H9 (cell line): ENCODE results near the gene ALDH1A2. TPM values are rescaled to one million over a fixed set of nuclear protein-coding genes. Genes with fewer than 3 reads are reported as not detected.

ENCODE experiments used
- DNase-seq: peaks from one replicate; pipeline ENCODE4 v3.0.0-alpha.2; 2017
- H2AFZ ChIP-seq: one replicate; pipeline ENCODE4 v1.6.1; 2013; ENCODE audit warnings: mild to moderate bottlenecking, low read length, control low read depth, moderate library complexity
- H2AK5ac ChIP-seq: 2 replicates; pipeline ENCODE4 v1.6.1; 2013; ENCODE audit warnings: low read length, control low read depth, mixed read lengths; ENCODE audit not compliant: insufficient read length
- H2BK120ac ChIP-seq: one replicate; pipeline ENCODE4 v1.6.1; 2013; ENCODE audit warnings: low read depth, mild to moderate bottlenecking, low read length, control low read depth, inconsistent platforms; ENCODE audit not compliant: poor library complexity, severe bottlenecking
- H2BK12ac ChIP-seq: 2 replicates; pipeline ENCODE4 v1.6.1; 2013; ENCODE audit warnings: low read length, control low read depth, mixed read lengths, low read depth; ENCODE audit not compliant: insufficient read length
- H2BK15ac ChIP-seq: 2 replicates; pipeline ENCODE4 v1.6.1; 2013; ENCODE audit warnings: low read depth, low read length, control low read depth
- H2BK20ac ChIP-seq: one replicate; pipeline ENCODE4 v1.6.1; 2013; ENCODE audit warnings: low read depth, mild to moderate bottlenecking, low read length, control low read depth, inconsistent platforms; ENCODE audit not compliant: poor library complexity, severe bottlenecking
- H2BK5ac ChIP-seq: 2 replicates; pipeline ENCODE4 v1.6.1; 2013; ENCODE audit warnings: low read length, control low read depth, mixed read lengths; ENCODE audit not compliant: insufficient read length
- H3K14ac ChIP-seq: 2 replicates; pipeline ENCODE4 v1.6.1; 2013; ENCODE audit warnings: low read length, control low read depth; ENCODE audit not compliant: insufficient read depth
- H3K18ac ChIP-seq: 2 replicates; pipeline ENCODE4 v1.6.1; 2013; ENCODE audit warnings: low read depth, mild to moderate bottlenecking, mixed read lengths, low read length, control low read depth; ENCODE audit not compliant: insufficient read length
- H3K23ac ChIP-seq: 2 replicates; pipeline ENCODE4 v1.6.1; 2013; ENCODE audit warnings: low read length, control low read depth, mixed read lengths, low read depth; ENCODE audit not compliant: insufficient read length
- H3K23me2 ChIP-seq: 2 replicates; pipeline ENCODE4 v1.6.1; 2013; ENCODE audit warnings: low read depth, mild to moderate bottlenecking, mixed read lengths, low read length, control low read depth; ENCODE audit not compliant: insufficient read length, poor library complexity, severe bottlenecking
- H3K27ac ChIP-seq: 2 replicates; pipeline ENCODE4 v1.5.1; 2013; ENCODE audit warnings: low read length, control low read depth, mixed read lengths, low read depth; ENCODE audit not compliant: insufficient read length
- H3K27me3 ChIP-seq: 2 replicates; pipeline ENCODE4 v1.6.1; 2013; ENCODE audit warnings: low read length, control low read depth, inconsistent platforms; ENCODE audit not compliant: insufficient read depth
- H3K4ac ChIP-seq: 2 replicates; pipeline ENCODE4 v1.6.1; 2013; ENCODE audit warnings: low read depth, mild to moderate bottlenecking, control low read depth, inconsistent platforms, low read length, moderate library complexity
- H3K4me1 ChIP-seq: 2 replicates; pipeline ENCODE4 v1.6.1; 2013; ENCODE audit warnings: low read length, control low read depth, inconsistent platforms; ENCODE audit not compliant: insufficient read depth
- H3K4me2 ChIP-seq: 2 replicates; pipeline ENCODE4 v1.6.1; 2013; ENCODE audit warnings: low read length, control low read depth, mixed read lengths; ENCODE audit not compliant: insufficient read length, insufficient read depth
- H3K56ac ChIP-seq: 2 replicates; pipeline ENCODE4 v1.6.1; 2013; ENCODE audit warnings: low read depth, mild to moderate bottlenecking, mixed read lengths, low read length, control low read depth; ENCODE audit not compliant: insufficient read length
- H3K79me1 ChIP-seq: 2 replicates; pipeline ENCODE4 v1.6.1; 2013; ENCODE audit warnings: low read depth, mild to moderate bottlenecking, moderate library complexity, low read length, control low read depth, inconsistent platforms; ENCODE audit not compliant: insufficient read depth, poor library complexity, severe bottlenecking
- H3K79me2 ChIP-seq: 2 replicates; pipeline ENCODE4 v1.6.1; 2013; ENCODE audit warnings: low read length, control low read depth, inconsistent platforms; ENCODE audit not compliant: insufficient read depth
- H3K9ac ChIP-seq: 2 replicates; pipeline ENCODE4 v1.6.1; 2013; ENCODE audit warnings: low read length, control low read depth, mixed read lengths; ENCODE audit not compliant: insufficient read length; ENCODE audit errors: extremely low read depth
- H3K9me3 ChIP-seq: one replicate; pipeline ENCODE4 v1.6.1; 2013; ENCODE audit warnings: low read depth, low read length, inconsistent platforms; ENCODE audit not compliant: control insufficient read depth
- H3T11ph ChIP-seq: one replicate; pipeline ENCODE4 v1.6.1; 2013; ENCODE audit warnings: mild to moderate bottlenecking, low read length, control low read depth, inconsistent platforms
- H4K20me1 ChIP-seq: one replicate; pipeline ENCODE4 v1.6.1; 2013; ENCODE audit not compliant: control insufficient read depth, insufficient read length, insufficient read depth
- H4K5ac ChIP-seq: 2 replicates; pipeline ENCODE4 v1.6.1; 2013; ENCODE audit warnings: low read depth, mild to moderate bottlenecking, mixed read lengths, low read length, control low read depth; ENCODE audit not compliant: insufficient read length
- H4K8ac ChIP-seq: replicated peaks from 2 replicates; pipeline ENCODE4 v1.6.1; 2013; ENCODE audit warnings: low read length, control low read depth, mixed read lengths, low read depth; ENCODE audit not compliant: insufficient read length
- H4K91ac ChIP-seq: 2 replicates; pipeline ENCODE4 v1.6.1; 2013; ENCODE audit warnings: low read depth, mild to moderate bottlenecking, moderate library complexity, mixed read lengths, low read length, control low read depth; ENCODE audit not compliant: insufficient read length
- H3K27ac Mint-ChIP-seq, 3 experiments: 2 replicates in 2 of 3; 3 replicates in 1 of 3; pipeline ENCODE4 v1.8.0; 2020 to 2021; ENCODE audit warnings: mixed read lengths in 3 of 3, mild to moderate bottlenecking in 1 of 3, moderate library complexity in 1 of 3
- H3K27me3 Mint-ChIP-seq: 2 replicates; pipeline ENCODE4 v1.8.0; 2021; ENCODE audit warnings: low read depth, mild to moderate bottlenecking, moderate library complexity, mixed read lengths
- H3K36me3 Mint-ChIP-seq, 3 experiments: 2 replicates in 2 of 3; 3 replicates in 1 of 3; pipeline ENCODE4 v1.8.0; 2020 to 2021; ENCODE audit warnings: low read depth in 3 of 3, mixed read lengths in 3 of 3; ENCODE audit not compliant: insufficient read depth in 1 of 3
- H3K4me1 Mint-ChIP-seq, 2 experiments: 2 replicates each; pipeline ENCODE4 v1.8.0; 2020; ENCODE audit warnings: mixed read lengths in 2 of 2
- H3K4me3 Mint-ChIP-seq, 2 experiments: 2 replicates in 1 of 2; 3 replicates in 1 of 2; pipeline ENCODE4 v1.8.0; 2020 to 2021; ENCODE audit warnings: mild to moderate bottlenecking in 2 of 2, mixed read lengths in 2 of 2, moderate library complexity in 1 of 2
- H3K9me3 Mint-ChIP-seq, 2 experiments: 2 replicates in 1 of 2; 3 replicates in 1 of 2; pipeline ENCODE4 v1.8.0; 2020; ENCODE audit warnings: mild to moderate bottlenecking in 2 of 2, mixed read lengths in 2 of 2, moderate library complexity in 1 of 2
- WGBS: extraction: QIAGEN DNeasy Blood & Tissue Kit; methylation state at CpG from one replicate; pipeline ENCODE4 v1.1.7; 2013; ENCODE audit warnings: missing lambda C conversion rate, low lambda C conversion rate, mixed read lengths; ENCODE audit not compliant: insufficient read length; ENCODE audit errors: extremely low coverage; 5-methylcytosine and 5-hydroxymethylcytosine counted together
- total RNA-seq: library from RNA; stranded (reverse); gene quantifications from 2 replicates; pipeline ENCODE4 v1.2.1, GENCODE V29; 2021
- TF ChIP-seq, protein P1 (sequence below): fragments of 200-600 bp; sonication (generic); conservative IDR thresholded peaks from 3 replicates; pipeline ENCODE4 v1.8.0; 2021; ENCODE audit warnings: antibody characterized with exemption, mild to moderate bottlenecking

ALDH1A2 gene
- total RNA-seq, 1 experiment from 2014 or later = 0.72 TPM

DNA sequence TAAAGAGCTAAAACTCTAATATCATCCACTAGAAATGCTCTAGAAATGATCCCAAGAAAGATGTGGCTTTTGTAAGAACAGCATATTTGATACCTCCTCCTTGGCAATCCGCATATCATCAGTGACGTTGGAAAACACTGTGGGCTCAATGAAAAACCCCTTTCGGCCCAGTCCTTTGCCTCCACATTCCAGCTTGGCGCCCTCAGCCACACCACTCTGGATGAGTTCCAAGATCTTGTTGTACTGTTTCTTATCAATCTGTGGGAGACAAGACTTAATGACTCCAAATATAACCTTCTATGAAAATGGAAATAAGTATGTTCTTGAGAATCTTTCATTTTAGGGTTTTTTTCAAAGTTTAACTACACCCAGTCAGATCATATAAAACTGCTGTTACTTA lies 103.6 kb downstream of the ALDH1A2 start:
- no CpG with 5 or more reads among the region's 4 CpGs for WGBS
- no peak overlapping the region for H3K4me2 ChIP-seq
- no peak overlapping the region for H3K56ac ChIP-seq
- no peak overlapping the region for H2AK5ac ChIP-seq
- Mint-ChIP-seq H3K27me3 (peaks cover 11% of the 10 kb centered on the region), H3K4me3 (no peak overlapping the region), H3K36me3 (no peaks in the 10 kb centered on the region), H3K4me1 (no peaks in the 10 kb centered on the region), H3K9me3 (no peaks in the 10 kb centered on the region), H3K27ac (no peak overlapping the region)
- TF ChIP-seq, protein P1, sequence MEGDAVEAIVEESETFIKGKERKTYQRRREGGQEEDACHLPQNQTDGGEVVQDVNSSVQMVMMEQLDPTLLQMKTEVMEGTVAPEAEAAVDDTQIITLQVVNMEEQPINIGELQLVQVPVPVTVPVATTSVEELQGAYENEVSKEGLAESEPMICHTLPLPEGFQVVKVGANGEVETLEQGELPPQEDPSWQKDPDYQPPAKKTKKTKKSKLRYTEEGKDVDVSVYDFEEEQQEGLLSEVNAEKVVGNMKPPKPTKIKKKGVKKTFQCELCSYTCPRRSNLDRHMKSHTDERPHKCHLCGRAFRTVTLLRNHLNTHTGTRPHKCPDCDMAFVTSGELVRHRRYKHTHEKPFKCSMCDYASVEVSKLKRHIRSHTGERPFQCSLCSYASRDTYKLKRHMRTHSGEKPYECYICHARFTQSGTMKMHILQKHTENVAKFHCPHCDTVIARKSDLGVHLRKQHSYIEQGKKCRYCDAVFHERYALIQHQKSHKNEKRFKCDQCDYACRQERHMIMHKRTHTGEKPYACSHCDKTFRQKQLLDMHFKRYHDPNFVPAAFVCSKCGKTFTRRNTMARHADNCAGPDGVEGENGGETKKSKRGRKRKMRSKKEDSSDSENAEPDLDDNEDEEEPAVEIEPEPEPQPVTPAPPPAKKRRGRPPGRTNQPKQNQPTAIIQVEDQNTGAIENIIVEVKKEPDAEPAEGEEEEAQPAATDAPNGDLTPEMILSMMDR = no peak
- no peaks in the 10 kb centered on the region for H3K79me1 ChIP-seq
- H3K23me2 ChIP-seq = no peaks in the 10 kb centered on the region
- no peaks in the 10 kb centered on the region for H3K9me3 ChIP-seq
- no peak overlapping the region for H2BK120ac ChIP-seq
- H2BK5ac ChIP-seq = no peak overlapping the region
- no peaks in the 10 kb centered on the region for H3K4me1 ChIP-seq
- H2BK15ac ChIP-seq = no peak overlapping the region
- no peak for DNase-seq
- no peak overlapping the region for H3T11ph ChIP-seq
- H3K9ac ChIP-seq = no peak overlapping the region
- H3K18ac ChIP-seq = no peak overlapping the region
- H4K5ac ChIP-seq = no peak overlapping the region
- no peak overlapping the region for H3K27ac ChIP-seq
- H4K91ac ChIP-seq = no peak overlapping the region
- H3K4ac ChIP-seq = no peak overlapping the region
- H2BK12ac ChIP-seq = no peak overlapping the region
- no peak overlapping the region for H4K8ac ChIP-seq
- H3K23ac ChIP-seq = no peak overlapping the region
- H3K14ac ChIP-seq = no peak overlapping the region
- no peak overlapping the region for H2BK20ac ChIP-seq
- no peak overlapping the region for H2AFZ ChIP-seq
- no peaks in the 10 kb centered on the region for H3K79me2 ChIP-seq
- no peaks in the 10 kb centered on the region for H3K27me3 ChIP-seq
- H4K20me1 ChIP-seq = no peaks in the 10 kb centered on the region
